ENCODE measurements around the gene NDST3. TPM values are rescaled to one million over a fixed set of nuclear protein-coding genes. Genes with fewer than 3 reads are reported as not detected.

The NDST3 gene
- total RNA-seq, 6 experiments from 2014 or later: 0.25 to 1.0 (median 0.57) TPM

DNA sequence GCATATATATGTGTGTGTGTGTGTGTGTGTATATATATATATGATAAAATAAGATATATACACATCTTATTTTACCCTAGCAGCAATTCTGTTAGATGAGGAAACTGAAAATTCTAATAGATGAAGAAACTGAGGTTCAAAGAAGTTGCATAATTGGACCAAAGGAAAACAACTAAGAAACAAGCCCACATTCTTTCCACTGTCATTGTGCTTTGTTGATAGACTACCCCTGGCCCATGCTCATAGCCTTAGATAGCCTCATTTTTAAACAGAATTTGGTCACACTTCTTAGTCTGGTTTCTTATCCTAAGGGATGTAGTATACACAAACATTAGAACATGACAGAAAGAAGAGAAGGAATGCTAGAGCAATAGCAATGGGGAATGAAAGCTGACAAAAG, 138.8 kb downstream of the NDST3 start:
- H3K36me3 ChIP-seq: no peaks in the 10 kb centered on the region
- DNase-seq (no peak), ATAC-seq (no peak)
- peaks cover 0 to 3% (median 0%) of the 10 kb centered on the region in 4 donors for H3K9me3 ChIP-seq
- no peak overlapping the region for H3K27ac ChIP-seq
- no peak overlapping the region for H3K4me3 ChIP-seq
- intact Hi-C loops (cut with DNase I): no loop called here
- no peak for TF ChIP-seq POLR2A (IDR thresholded peaks at IDR 0.05)
- TF ChIP-seq, protein P1, sequence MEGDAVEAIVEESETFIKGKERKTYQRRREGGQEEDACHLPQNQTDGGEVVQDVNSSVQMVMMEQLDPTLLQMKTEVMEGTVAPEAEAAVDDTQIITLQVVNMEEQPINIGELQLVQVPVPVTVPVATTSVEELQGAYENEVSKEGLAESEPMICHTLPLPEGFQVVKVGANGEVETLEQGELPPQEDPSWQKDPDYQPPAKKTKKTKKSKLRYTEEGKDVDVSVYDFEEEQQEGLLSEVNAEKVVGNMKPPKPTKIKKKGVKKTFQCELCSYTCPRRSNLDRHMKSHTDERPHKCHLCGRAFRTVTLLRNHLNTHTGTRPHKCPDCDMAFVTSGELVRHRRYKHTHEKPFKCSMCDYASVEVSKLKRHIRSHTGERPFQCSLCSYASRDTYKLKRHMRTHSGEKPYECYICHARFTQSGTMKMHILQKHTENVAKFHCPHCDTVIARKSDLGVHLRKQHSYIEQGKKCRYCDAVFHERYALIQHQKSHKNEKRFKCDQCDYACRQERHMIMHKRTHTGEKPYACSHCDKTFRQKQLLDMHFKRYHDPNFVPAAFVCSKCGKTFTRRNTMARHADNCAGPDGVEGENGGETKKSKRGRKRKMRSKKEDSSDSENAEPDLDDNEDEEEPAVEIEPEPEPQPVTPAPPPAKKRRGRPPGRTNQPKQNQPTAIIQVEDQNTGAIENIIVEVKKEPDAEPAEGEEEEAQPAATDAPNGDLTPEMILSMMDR (IDR thresholded peaks at IDR 0.05): no peak
- no peaks in the 10 kb centered on the region for H3K4me1 ChIP-seq
- H3K27me3 ChIP-seq: no peaks in the 10 kb centered on the region

DNA sequence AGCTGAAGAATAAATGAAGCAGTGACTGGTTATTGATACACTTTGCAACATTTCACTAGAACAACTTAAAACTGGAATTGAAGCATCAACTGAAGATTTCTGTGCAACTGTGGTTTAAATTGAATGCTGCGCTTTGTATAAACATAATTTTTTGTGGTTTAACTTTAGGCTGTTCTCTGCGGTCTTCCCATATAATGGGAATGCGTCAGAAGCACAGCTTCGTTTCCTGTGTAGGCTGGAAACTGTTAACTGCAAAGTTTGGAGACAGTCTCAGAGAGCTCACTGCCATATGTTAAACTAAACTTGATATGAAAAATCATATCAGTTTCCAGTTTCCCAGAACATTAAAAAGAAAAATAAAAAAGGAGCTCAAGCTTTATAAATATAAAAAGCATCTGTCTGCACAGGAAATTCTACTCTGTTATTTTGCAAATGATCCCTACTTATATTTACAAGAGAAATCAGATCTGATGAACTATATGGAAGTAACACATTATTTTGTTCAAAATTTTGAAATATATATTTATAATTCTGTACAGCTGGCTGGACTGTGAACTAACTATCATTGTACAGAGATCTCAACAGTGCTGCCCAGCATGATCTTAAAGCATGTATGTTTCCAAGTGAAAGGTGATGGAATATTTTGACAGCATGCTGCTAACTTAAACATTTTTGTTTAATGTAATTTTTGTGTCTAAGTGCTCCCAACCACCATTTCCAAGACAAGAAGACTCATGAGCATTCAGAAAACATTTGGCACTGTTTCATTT, 139.9 kb downstream of the NDST3 start:
- Histone ChIP-seq H3K4me1 (no peaks in the 10 kb centered on the region), H3K27me3 (no peaks in the 10 kb centered on the region), H3K27ac (no peak overlapping the region), H3K9me3 (no peaks in the 10 kb centered on the region), H3K36me3 (no peaks in the 10 kb centered on the region), H3K4me3 (no peak overlapping the region)
- no peak for DNase-seq
- intact Hi-C loops (cut with DNase I): no loop called here
- WGBS (ENCODE audit: insufficient coverage, low coverage, low lambda C conversion rate, missing lambda C conversion rate): 35% methylated on average over 4 of the region's 4 CpGs
- TF ChIP-seq POLR2A (IDR thresholded peaks at IDR 0.05): no peak
- TF ChIP-seq, protein P1 (IDR thresholded peaks at IDR 0.05): no peak
- ATAC-seq: no peak

DNA sequence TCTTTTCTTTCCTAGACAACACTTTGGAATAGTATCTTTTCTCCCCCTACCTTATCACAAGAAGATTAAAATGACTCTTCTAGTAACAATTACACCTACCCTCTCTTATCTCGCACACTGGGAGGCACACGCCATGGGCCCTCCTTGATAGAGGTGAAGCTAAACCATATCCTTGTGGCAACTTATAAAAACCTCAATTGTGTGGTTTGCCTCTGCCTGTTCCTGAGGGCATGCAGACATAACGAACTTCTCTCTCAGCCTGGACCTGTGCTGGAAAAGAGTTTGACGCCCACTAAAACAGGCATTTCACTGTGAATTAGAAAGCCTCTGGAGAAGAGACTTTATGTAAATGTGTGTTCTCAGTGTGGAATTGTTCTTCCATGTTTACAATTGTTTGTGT, 141.2 kb downstream of the NDST3 start:
- no peaks in the 10 kb centered on the region for H3K4me1 ChIP-seq
- H3K27ac ChIP-seq: no peak overlapping the region
- no peaks in the 10 kb centered on the region for H3K27me3 ChIP-seq
- WGBS (ENCODE audit: insufficient coverage, low coverage, low lambda C conversion rate, missing lambda C conversion rate): 59% methylated on average over 2 of the region's 4 CpGs
- H3K36me3 ChIP-seq: no peaks in the 10 kb centered on the region
- H3K4me3 ChIP-seq: no peak overlapping the region
- H3K9me3 ChIP-seq: no peaks in the 10 kb centered on the region
- ATAC-seq: no peak
- no peak for DNase-seq
- TF ChIP-seq, protein P1 (IDR thresholded peaks at IDR 0.05): no peak
- no peak for TF ChIP-seq POLR2A (IDR thresholded peaks at IDR 0.05)
- intact Hi-C loops (cut with DNase I): no loop called here

DNA sequence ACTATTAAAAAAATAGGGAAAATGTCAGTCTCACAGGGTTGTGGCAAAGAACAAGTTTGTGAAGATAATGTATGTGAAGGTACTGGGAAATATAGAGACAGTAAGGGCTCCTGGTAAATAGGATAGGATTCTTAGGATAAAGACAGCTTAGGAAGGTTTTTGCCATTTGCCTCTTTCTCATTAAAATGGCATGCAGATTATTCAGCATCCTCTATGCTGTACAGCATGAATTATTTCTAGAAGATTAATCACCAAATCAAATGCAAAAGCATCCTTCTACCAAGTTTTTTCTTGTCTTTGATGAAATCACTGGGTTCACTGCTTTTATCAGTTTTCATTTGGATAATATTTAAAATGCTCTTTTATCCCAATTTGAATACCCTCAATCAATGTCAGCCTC, 142.8 kb downstream of the NDST3 start:
- H3K27me3 ChIP-seq: no peaks in the 10 kb centered on the region
- H3K4me3 ChIP-seq: no peak overlapping the region
- no peaks in the 10 kb centered on the region for H3K4me1 ChIP-seq
- TF ChIP-seq POLR2A (IDR thresholded peaks at IDR 0.05): no peak
- intact Hi-C loops (cut with DNase I): no loop called here
- DNase-seq (no peak), ATAC-seq (no peak)
- no peaks in the 10 kb centered on the region for H3K9me3 ChIP-seq
- no peak overlapping the region for H3K27ac ChIP-seq
- H3K36me3 ChIP-seq: no peaks in the 10 kb centered on the region

DNA sequence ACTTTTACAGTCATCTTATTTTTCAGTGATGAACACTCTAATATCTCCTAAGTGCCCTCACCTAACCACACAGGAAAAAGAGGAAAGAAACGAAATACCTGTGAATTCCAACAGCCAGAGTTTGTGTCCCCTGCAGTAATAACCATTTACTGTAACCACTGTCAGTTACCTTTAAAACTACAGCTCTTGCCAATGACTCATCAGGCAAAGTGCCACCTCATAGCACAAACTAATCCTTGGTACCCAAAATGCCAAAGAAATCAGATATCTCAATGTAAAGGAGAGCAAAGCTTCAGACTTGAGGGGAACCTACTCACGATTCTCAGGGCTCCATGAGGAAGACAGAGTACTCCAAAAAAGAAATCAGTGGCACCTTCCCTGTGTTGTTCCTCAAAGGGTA, 146.5 kb downstream of the NDST3 start:
- Histone ChIP-seq H3K27me3 (no peaks in the 10 kb centered on the region), H3K4me3 (no peak overlapping the region), H3K4me1 (no peaks in the 10 kb centered on the region), H3K27ac (no peak overlapping the region), H3K36me3 (no peaks in the 10 kb centered on the region), H3K9me3 (no peaks in the 10 kb centered on the region)
- DNase-seq: no peak
- 25% methylated on average over 1 of the region's 2 CpGs for WGBS (ENCODE audit: insufficient coverage, low coverage, low lambda C conversion rate, missing lambda C conversion rate)
- no peak for TF ChIP-seq POLR2A (IDR thresholded peaks at IDR 0.05)
- TF ChIP-seq, protein P1 (IDR thresholded peaks at IDR 0.05): no peak
- no peak for ATAC-seq
- intact Hi-C loops (cut with DNase I): no loop called here
